ENCODE measurements around the gene MPZ.

Gene MPZ

DNA sequence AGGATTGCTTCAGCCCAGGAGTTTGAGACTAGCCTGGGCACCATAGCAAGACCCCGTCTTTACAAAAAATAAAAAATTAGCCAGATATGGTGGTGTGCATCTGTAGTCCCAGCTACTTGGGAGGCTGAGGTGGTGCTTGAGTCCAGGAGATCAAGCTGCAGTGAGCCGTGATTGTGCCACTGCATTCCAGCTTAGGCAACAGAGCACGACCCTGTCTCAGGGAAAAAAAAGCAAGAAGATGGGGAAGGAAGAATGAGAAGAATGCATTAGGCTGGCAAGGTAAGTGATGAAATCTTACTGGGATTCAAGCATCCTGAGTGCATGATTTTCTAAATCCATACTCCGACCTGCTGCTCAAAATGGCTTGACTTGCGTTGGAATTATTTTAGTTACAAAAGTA is 44.5 kb downstream of the MPZ start:
- no peak overlapping the region for H3K27ac ChIP-seq
- no peaks in the 10 kb centered on the region for H3K36me3 ChIP-seq (replicated peaks)
- H3K27me3 ChIP-seq (replicated peaks) = peaks cover 11% of the 10 kb centered on the region
- in situ Hi-C loops (cut with HindIII; ENCODE audit: low pct_ligation_motif_present, low sequenced_read_pairs) = no loop called here
- H3K4me3 ChIP-seq (ENCODE audit: low read depth, low read length) = no peak overlapping the region
- TF ChIP-seq, protein P1, sequence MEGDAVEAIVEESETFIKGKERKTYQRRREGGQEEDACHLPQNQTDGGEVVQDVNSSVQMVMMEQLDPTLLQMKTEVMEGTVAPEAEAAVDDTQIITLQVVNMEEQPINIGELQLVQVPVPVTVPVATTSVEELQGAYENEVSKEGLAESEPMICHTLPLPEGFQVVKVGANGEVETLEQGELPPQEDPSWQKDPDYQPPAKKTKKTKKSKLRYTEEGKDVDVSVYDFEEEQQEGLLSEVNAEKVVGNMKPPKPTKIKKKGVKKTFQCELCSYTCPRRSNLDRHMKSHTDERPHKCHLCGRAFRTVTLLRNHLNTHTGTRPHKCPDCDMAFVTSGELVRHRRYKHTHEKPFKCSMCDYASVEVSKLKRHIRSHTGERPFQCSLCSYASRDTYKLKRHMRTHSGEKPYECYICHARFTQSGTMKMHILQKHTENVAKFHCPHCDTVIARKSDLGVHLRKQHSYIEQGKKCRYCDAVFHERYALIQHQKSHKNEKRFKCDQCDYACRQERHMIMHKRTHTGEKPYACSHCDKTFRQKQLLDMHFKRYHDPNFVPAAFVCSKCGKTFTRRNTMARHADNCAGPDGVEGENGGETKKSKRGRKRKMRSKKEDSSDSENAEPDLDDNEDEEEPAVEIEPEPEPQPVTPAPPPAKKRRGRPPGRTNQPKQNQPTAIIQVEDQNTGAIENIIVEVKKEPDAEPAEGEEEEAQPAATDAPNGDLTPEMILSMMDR (IDR thresholded peaks at IDR 0.05; ENCODE audit: low read depth, low read length, missing control alignments) = no peak
- DNase-seq = no peak

DNA sequence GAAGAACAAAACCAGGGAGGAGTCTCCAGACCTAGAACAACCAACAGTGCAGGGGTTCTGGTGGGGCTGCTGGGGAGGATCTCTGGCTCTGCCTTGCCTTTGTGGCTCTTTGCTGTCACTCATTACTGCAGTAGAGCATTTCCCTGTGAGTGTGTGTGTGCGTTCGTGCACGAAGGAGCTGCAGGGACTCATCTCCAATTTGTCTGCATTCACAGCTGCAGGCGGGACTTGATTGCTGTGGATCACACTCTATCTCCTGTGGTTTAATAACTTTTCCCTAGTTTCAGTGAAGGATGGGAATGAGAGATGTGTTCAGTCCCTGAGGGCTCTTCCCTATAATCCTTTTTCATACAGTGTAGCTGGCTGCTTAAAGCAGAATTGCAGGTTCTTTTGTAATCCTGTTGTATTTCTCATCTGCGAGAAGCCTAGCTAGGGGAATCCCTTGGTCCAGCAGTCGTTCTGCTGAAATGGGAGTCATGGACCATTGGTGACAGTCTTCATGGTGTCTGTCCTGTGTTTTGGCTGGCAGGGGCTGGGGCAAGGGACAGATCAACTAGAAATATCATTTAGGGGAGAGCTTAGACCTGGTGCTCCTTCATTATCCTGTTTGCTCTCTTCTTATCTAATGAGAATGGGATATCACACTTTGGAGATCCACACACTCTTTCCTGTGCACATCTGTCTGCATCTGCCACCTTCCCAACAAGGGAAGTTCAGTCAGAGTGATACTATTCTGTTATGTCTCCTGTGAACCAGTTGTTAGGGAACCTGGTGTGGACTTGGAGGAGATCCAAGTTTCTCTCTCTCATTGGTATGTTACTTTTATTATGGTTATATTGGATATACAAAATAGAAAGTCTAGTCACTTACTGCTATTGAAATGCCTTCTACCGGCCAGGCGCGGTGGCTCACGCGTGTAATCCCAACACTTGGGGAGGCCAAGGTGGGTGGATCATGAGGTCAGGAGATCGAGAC is 48.2 kb downstream of the MPZ start:
- Histone ChIP-seq H3K36me3 (replicated peaks) (no peaks in the 10 kb centered on the region), H3K27ac (no peak overlapping the region), H3K4me3 (ENCODE audit: low read depth, low read length) (no peak overlapping the region), H3K27me3 (replicated peaks) (peaks cover 33% of the 10 kb centered on the region)
- no peak for DNase-seq
- in situ Hi-C loops (cut with HindIII; ENCODE audit: low pct_ligation_motif_present, low sequenced_read_pairs) = no loop called here
- TF ChIP-seq, protein P1 (IDR thresholded peaks at IDR 0.05; ENCODE audit: low read depth, low read length, missing control alignments) = no peak

DNA sequence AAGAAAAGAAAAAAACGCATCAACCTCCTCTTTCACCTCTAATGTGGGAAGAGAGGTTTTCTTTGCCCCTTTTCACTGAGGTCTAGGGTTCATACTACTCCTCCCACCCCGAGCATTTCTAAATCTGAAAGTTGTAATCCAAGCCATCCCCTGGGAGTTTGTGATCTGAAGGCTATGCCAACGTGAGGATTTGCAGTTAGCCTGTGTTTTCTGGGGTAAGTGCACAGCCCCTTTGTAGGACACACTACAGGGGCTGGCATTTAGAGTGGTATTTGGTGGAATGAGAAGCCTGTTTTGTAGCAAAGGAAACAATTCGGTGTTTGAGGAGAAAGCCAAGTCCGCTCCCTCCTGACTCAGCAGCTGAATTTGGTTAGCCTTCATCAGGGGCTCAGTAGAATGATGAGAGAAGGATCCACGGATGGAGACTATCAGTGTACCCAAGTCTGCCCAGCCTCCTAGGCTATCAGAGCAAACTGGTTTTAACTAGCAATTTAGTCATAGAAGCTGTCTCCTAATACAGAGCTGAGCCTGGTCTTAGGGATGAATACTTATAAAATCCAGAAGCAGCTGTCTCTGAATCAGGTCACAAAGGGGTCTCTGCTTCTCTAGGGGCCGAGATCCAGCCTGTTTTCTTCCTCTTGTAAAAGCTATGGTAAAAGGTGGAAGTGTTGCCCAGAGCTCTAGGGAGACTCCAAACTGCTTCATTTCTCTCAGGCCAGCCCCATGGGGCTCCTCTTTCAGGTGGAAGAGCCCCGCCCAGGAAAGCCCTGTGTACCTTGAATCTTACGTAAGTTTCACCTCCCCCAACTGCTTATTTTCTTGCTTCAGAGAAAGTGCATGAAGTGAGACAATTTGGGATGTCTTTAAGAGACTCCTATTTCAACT is 49.1 kb downstream of the MPZ start:
- Histone ChIP-seq H3K4me3 (ENCODE audit: low read depth, low read length) (no peak overlapping the region), H3K27ac (no peak overlapping the region), H3K36me3 (replicated peaks) (no peaks in the 10 kb centered on the region), H3K27me3 (replicated peaks) (peaks cover 33% of the 10 kb centered on the region)
- DNase-seq = no peak
- TF ChIP-seq, protein P1 (IDR thresholded peaks at IDR 0.05; ENCODE audit: low read depth, low read length, missing control alignments) = no peak
- in situ Hi-C loops (cut with HindIII; ENCODE audit: low pct_ligation_motif_present, low sequenced_read_pairs) = no loop called here

DNA sequence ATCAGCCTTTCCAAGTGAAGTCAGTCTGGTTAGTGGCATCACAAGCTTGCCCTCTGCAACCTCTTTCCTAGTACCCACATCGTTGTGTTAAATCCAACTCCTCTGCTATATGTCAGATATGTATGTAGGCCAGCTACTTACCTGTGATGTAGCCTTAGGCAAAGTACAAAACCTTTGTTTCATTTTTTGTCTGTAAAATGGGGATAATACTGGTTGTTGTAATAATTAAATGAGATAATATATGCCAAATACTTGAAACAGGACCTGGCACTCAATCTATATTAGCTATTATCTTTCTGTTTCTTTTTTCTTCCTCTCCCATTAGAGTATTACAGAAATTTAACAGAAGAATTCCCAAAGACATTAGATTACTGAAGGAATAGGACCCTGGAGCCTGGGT is 50.0 kb downstream of the MPZ start:
- Histone ChIP-seq H3K27me3 (replicated peaks) (peaks cover 33% of the 10 kb centered on the region), H3K36me3 (replicated peaks) (no peaks in the 10 kb centered on the region), H3K4me3 (ENCODE audit: low read depth, low read length) (no peak overlapping the region), H3K27ac (no peak overlapping the region)
- TF ChIP-seq, protein P1 (IDR thresholded peaks at IDR 0.05; ENCODE audit: low read depth, low read length, missing control alignments) = no peak
- in situ Hi-C loops (cut with HindIII; ENCODE audit: low pct_ligation_motif_present, low sequenced_read_pairs) = no loop called here
- DNase-seq = no peak

DNA sequence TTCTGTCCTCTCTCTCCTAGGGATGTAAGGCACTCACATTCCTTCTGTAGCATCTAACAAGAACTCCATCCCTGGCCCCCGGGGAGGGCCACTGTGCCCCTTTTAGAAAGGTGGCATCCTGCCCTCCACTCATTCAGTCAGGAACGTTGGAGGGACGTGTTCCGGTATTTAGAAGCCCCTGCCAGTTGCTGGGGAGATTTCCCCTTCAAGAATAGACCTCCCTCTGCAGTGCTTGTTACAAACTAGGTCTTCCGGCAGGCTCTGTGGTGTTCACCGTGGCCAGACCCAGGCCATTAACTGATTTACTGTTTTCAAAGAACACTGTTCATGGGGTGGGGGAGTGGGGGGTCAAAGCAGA is 50.4 kb downstream of the MPZ start:
- in situ Hi-C loops (cut with HindIII; ENCODE audit: low pct_ligation_motif_present, low sequenced_read_pairs) = no loop called here
- H3K4me3 ChIP-seq (ENCODE audit: low read depth, low read length) = no peak overlapping the region
- no peak overlapping the region for H3K27ac ChIP-seq
- no peaks in the 10 kb centered on the region for H3K36me3 ChIP-seq (replicated peaks)
- DNase-seq = no peak
- TF ChIP-seq, protein P1 (IDR thresholded peaks at IDR 0.05; ENCODE audit: low read depth, low read length, missing control alignments) = no peak
- peaks cover 33% of the 10 kb centered on the region for H3K27me3 ChIP-seq (replicated peaks)
